Ascending aorta (tissue), 2 donors: ENCODE results near the gene NOTUM. TPM values are rescaled to one million over a fixed set of nuclear protein-coding genes. Genes with fewer than 3 reads are reported as not detected.
A peak's percentile ranks its signal among the peaks of the same experiment; 100 is the strongest.

Experiments used
- DNase-seq, 2 donors: peaks; one replicate each; pipeline ENCODE4 v3.0.0-alpha.2; 2019; ENCODE audit warnings: low spot score in 2 of 2
- H3K27ac ChIP-seq, 2 donors: fragments of 200-600 bp; sonication (generic); one replicate each; pipeline ENCODE4 v1.5.1; 2016 to 2017; ENCODE audit warnings: mild to moderate bottlenecking in 1 of 2
- H3K27me3 ChIP-seq: fragments of 200-600 bp; sonication (generic); one replicate; pipeline ENCODE4 v1.5.1; 2017
- H3K36me3 ChIP-seq, 2 donors: fragments of 200-600 bp; sonication (generic); one replicate each; pipeline ENCODE4 v1.5.1; 2016
- H3K4me1 ChIP-seq, 2 donors: fragments of 200-600 bp; sonication (generic); one replicate each; pipeline ENCODE4 v1.5.1; 2016 to 2017; ENCODE audit warnings: mild to moderate bottlenecking in 1 of 2
- H3K4me3 ChIP-seq, 2 donors: fragments of 200-600 bp; sonication (generic); one replicate each; pipeline ENCODE4 v1.5.1; 2016 to 2017; ENCODE audit warnings: mild to moderate bottlenecking in 1 of 2
- H3K9me3 ChIP-seq, 2 donors: fragments of 200-600 bp; sonication (generic); one replicate each; pipeline ENCODE4 v1.5.1; 2016
- intact Hi-C: fragments of 100-400 bp; cut with DNase I; formaldehyde crosslinking; loops from one replicate; pipeline ENCODE4 v1.15.1; 2023
- total RNA-seq: library from RNA; depleted of rRNA; stranded (reverse); fragments of >200 nt; gene quantifications from one replicate; pipeline ENCODE4 v1.1.0, GENCODE V29; 2016
- TF ChIP-seq, protein P1 (sequence below), 3 experiments: fragments of 200-600 bp in 2 of 3; fragments of 450-650 bp in 1 of 3; sonication (generic) in 2 of 3; IDR thresholded peaks; one replicate each; pipeline ENCODE4 v1.5.1; 2016 to 2019; ENCODE audit warnings: antibody characterized with exemption in 3 of 3, mild to moderate bottlenecking in 1 of 3, moderate library complexity in 1 of 3

The NOTUM gene
- total RNA-seq, 1 donor from 2014 or later = not detected

DNA sequence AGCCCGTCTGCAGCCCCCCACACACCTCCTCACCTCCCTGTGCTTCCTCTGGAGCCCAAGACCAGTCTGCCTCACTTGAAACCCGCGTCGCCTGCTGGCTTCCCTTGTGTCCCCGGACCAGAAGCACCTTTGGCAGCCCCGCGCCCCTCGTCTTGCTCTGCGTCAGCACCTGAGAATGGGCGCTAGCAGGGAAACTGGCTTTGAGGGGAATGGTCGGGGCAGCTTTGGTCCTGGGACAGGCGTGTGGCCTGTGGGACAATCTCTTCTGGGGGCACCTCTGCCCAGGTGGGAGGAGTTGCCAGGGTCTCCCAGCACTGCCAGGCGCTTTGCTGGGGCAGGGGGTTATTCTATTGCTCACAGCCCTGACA lies 29.8 kb downstream of the NOTUM start:
- intact Hi-C loops = no loop called here
- peaks cover 5 to 10% of the 10 kb centered on the region in 2 donors for H3K4me1 ChIP-seq
- no peak overlapping the region for H3K27ac ChIP-seq
- H3K9me3 ChIP-seq = no peaks in the 10 kb centered on the region
- no peak overlapping the region for H3K4me3 ChIP-seq
- no peaks in the 10 kb centered on the region for H3K36me3 ChIP-seq
- no peak for DNase-seq
- no peaks in the 10 kb centered on the region for H3K27me3 ChIP-seq
- TF ChIP-seq, protein P1, sequence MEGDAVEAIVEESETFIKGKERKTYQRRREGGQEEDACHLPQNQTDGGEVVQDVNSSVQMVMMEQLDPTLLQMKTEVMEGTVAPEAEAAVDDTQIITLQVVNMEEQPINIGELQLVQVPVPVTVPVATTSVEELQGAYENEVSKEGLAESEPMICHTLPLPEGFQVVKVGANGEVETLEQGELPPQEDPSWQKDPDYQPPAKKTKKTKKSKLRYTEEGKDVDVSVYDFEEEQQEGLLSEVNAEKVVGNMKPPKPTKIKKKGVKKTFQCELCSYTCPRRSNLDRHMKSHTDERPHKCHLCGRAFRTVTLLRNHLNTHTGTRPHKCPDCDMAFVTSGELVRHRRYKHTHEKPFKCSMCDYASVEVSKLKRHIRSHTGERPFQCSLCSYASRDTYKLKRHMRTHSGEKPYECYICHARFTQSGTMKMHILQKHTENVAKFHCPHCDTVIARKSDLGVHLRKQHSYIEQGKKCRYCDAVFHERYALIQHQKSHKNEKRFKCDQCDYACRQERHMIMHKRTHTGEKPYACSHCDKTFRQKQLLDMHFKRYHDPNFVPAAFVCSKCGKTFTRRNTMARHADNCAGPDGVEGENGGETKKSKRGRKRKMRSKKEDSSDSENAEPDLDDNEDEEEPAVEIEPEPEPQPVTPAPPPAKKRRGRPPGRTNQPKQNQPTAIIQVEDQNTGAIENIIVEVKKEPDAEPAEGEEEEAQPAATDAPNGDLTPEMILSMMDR (IDR thresholded peaks at IDR 0.05) = no peak

DNA sequence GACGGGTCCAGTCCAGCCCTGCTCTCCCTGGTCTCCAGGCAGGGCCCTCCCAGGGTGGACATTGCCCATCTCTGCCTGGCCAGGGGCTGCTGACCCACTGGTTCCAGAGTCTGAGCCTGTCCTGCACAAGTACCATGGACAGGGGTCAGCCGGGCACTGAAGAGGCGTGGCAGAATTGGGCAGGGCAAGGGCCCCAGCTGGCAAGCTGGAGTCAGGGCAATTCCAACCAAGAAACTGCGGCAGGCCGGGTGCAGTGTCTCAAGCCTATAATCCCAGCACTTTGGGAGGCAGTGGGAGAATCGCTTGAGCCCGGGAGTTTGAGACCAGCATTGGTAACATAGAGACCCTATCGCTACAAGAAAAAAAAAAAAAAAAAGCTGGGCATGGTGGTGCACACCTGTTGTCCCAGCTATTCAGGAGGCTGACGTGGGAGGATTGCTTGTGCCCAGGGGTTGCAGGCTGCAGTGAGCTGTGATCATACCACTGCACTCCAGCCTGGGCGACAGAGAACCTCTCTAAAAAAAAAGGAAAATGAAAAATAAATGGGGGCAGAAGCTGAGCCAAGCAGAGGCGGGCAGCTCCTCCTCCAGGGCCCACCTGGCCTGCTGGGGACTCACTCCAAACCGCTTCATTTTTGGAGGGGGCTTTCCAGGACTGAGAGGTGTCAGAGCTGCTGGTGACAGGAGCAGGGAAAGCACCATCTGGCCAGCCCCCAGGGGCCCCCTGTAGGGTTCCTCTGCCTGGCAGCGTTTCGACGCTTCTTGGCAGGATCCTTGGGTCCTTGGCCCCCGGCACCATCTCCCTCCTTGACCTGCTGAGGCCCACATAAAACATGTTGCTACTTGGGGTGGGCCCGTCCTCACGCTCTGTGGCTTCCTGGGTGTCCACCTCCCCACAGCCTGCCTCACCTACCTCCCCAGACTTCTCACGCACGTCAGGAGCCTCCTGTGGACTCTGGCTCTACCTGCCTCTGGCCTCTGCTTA lies 30.6 kb downstream of the NOTUM start:
- DNase-seq = no peak
- Histone ChIP-seq H3K9me3 (no peaks in the 10 kb centered on the region), H3K36me3 (no peaks in the 10 kb centered on the region), H3K27ac (no peak overlapping the region), H3K4me1 (peaks cover 9 to 17% of the 10 kb centered on the region in 2 donors), H3K27me3 (no peaks in the 10 kb centered on the region), H3K4me3 (no peak overlapping the region)
- intact Hi-C loops = no loop called here
- TF ChIP-seq, protein P1 (IDR thresholded peaks at IDR 0.05) = no peak

DNA sequence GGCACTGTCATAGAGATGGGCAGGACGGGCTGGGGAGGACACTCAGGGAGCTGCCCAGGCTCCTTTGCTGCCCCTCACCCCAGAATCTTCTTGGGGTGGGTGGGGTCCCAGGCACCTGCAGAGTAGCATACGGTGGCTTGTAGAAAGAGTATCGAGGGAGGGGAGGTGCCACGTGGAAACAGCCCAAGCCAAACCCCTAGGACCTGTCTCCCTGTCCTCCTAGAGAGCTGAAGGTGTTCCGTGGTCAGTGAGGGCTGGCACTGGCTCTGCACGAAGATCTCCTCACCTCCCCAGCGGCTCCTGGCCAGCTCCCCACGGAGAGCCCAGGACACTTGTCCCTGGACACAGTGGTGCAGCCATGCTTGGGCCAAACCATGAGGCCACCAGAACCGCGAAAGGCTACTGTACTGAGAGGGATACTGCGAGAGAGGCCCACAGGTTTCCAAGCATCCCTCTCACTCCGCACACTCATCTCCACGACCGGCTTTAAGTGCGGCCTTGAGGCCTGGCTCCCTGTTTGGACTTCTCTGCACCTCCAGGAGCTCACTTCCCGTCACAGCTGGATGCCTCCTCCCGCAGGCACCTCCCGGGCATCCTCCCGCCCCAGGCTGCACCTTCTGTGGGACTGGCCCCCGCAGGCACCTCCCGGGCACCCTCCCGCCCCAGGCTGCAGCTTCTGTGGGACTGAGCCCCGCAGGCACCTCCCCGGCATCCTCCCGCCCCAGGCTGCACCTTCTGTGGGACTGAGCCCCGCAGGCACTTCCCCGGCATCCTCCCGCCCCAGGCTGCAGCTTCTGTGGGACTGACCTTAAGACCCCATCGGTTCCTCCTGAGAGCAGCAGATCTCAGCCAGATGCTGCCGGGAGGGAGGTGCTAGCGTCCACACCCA lies 31.5 kb downstream of the NOTUM start:
- Histone ChIP-seq H3K27me3 (no peaks in the 10 kb centered on the region), H3K36me3 (no peaks in the 10 kb centered on the region), H3K4me1 (peaks cover 15 to 26% of the 10 kb centered on the region in 2 donors), H3K27ac (no peak overlapping the region), H3K4me3 (no peak overlapping the region), H3K9me3 (no peaks in the 10 kb centered on the region)
- TF ChIP-seq, protein P1 (IDR thresholded peaks at IDR 0.05) = no peak
- intact Hi-C loops = loop anchor here (5.0 kb wide), 2 partner anchors 57 to 168 kb away; partner anchors contain the start of genes ARHGDIA and FASN
- DNase-seq = no peak

DNA sequence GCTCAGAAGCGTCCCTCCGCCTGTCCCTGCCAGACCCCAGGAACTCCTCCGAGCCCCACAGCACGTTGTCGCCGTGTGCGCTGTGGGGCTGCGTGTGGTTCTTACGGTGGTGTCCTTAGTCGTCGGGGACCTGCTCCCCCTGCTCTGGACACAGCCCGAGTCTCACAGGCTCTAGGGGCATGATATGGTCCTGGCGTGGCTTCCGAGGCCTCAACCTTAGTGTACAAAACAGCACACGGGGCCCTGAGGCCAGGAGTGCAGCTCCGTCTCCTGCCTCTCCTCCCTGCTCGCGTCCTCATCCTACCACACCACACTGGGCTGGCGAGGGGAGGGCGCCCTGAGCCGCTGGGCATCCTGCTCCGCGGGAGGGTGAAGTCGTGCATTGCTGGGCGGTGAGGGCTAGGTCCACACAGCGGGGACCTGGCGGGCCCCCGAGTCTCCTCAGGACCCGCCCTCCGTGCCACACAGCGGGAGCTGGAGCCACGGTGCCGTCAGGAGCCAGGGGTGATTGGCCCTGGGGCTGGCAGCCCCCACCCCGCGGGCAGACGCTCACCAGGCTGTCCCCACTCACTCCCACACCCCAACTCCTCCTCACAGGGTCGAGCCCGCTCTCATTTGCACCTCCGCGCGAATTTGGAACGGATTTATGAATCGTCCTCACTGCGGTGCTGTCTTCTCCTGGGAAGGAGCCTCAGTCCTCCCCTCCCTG lies 32.3 kb downstream of the NOTUM start:
- H3K27ac ChIP-seq = peak overlapping the region in 1 of 2 donors; percentile 30

More for the DNA sequence above, 32.3 kb downstream of the NOTUM start:
- H3K4me1 ChIP-seq = peaks cover 17 to 34% of the 10 kb centered on the region in 2 donors
- intact Hi-C loops = loop anchor here (5.0 kb wide), 2 partner anchors 56 to 169 kb away; partner anchors contain the start of genes ARHGDIA and FASN
- H3K4me3 ChIP-seq = peak overlapping the region in 1 of 2 donors; percentile 85
- H3K9me3 ChIP-seq = no peaks in the 10 kb centered on the region
- H3K27me3 ChIP-seq = no peaks in the 10 kb centered on the region
- DNase-seq = no peak
- TF ChIP-seq, protein P1 (IDR thresholded peaks at IDR 0.05) = no peak
- H3K36me3 ChIP-seq = no peaks in the 10 kb centered on the region
